GM10266 (cell line): ENCODE measurements around the gene LRP1.

Source experiments
- DNase-seq: peaks from one replicate; pipeline ENCODE4 v3.0.0; 2012; ENCODE audit errors: extremely low spot score
- TF ChIP-seq, protein P1 (sequence below): IDR thresholded peaks from 2 replicates; pipeline ENCODE4 v1.5.1; 2012; ENCODE audit warnings: mild to moderate bottlenecking, low read depth; ENCODE audit not compliant: control insufficient read depth, insufficient read depth; ENCODE audit errors: missing control alignments

The LRP1 gene

DNA sequence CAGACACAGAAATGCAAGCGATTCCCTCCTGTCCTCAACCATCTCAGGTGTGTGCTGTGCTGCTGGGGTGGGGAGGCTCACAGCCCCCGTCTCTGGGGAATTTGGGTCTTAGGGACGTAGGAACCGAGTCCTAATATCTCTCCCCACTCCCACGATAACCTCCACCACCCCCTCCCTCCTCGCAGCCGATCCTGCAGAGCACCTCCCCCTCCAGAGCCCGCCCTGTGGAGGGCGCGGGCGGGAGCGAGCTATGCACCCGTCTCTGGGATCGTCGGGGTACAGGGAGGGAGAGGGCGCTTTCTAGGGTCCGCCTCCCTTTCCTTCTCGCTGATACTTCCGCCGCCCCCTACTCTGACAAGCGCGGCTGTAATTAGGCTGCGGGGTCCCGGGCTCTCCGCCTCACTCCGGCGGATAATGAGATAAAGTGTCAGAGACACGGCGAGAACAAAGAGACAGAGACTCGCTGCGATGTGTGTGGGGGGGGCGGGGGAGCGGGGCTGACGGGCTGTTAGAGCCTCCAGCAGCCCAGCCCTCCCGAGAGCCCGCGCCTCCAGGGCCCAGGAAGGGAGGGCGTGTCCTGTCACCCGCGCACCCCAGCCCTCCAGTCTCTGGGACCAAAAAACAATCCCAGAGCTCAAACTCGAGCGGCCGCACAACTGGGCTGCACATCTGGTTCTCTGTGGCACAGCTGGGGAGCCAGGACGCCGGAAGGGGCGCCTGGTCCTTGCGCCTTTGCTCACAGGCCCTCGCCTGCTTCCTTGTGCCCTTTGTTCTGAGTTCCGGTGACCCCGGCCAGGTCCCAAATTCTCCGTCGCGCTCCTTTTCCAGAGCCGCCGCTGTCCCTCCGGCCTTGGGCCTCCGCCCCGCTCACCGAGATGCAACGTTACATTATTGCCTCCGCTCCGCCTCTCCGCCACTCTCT is 109.9 kb downstream of the LRP1 start:
- peak; percentile 32 for DNase-seq
- TF ChIP-seq, protein P1, sequence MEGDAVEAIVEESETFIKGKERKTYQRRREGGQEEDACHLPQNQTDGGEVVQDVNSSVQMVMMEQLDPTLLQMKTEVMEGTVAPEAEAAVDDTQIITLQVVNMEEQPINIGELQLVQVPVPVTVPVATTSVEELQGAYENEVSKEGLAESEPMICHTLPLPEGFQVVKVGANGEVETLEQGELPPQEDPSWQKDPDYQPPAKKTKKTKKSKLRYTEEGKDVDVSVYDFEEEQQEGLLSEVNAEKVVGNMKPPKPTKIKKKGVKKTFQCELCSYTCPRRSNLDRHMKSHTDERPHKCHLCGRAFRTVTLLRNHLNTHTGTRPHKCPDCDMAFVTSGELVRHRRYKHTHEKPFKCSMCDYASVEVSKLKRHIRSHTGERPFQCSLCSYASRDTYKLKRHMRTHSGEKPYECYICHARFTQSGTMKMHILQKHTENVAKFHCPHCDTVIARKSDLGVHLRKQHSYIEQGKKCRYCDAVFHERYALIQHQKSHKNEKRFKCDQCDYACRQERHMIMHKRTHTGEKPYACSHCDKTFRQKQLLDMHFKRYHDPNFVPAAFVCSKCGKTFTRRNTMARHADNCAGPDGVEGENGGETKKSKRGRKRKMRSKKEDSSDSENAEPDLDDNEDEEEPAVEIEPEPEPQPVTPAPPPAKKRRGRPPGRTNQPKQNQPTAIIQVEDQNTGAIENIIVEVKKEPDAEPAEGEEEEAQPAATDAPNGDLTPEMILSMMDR, result no peak

DNA sequence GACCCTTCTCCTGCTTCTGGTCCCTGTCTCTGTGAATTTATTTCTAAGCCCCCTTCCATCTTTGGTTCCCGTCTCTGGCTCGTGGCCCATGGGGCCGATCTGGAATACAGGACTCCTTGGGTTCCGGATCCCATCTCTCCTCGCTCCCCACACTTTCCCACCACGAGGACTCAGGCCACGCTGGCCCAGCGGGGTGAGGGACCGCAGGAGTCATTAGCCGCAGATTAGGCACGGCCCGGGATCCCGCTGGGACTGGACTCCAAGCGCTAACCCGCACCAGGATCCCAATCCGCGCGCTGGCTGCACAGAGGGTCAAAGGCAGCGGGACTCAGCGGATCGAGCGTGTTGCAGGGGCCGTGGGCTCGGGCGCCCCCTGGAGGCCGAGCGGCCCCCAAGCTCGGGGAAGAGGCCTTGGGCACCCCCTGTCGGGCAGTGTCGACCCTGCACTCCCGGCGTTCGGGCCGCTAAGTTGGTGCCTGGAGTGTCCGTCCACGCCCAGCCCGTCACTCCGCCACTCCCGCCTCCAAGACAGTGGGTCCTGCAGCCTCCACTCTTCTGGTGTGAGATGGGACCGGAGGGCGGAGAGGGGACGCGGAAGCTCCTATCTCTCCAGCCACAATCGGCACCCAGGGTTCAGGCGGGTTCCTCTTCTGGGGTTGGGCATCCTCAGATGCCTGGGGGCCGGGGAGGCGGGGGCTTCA is 110.7 kb downstream of the LRP1 start:
- TF ChIP-seq, protein P1, result peak; percentile 100
- peak; percentile 93 for DNase-seq

DNA sequence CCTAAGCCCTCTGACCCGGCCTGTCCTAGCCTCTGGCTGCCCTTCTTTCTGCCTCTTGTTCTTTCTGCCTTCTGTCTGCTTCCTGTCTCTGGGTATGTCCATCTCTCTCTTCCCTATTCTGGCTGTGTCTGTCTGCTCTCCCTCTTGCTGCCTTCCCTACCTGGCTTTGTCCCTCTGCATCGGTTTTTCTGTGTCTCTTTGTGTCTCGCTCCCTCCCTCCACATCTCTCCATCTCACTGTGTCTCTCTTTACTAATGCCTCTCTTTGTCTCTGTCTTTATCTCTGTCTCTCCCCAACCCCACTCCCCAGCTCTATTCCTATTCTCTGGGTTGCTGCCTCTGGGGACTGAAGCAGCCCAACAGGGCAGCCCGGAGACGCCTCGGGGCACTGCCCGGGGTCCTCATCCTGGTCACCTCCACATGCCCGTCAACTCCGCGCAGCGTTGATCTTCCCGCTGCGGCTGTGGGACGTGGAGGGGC is 111.3 kb downstream of the LRP1 start:
- DNase-seq, result peak; percentile 14
- TF ChIP-seq, protein P1, result no peak

DNA sequence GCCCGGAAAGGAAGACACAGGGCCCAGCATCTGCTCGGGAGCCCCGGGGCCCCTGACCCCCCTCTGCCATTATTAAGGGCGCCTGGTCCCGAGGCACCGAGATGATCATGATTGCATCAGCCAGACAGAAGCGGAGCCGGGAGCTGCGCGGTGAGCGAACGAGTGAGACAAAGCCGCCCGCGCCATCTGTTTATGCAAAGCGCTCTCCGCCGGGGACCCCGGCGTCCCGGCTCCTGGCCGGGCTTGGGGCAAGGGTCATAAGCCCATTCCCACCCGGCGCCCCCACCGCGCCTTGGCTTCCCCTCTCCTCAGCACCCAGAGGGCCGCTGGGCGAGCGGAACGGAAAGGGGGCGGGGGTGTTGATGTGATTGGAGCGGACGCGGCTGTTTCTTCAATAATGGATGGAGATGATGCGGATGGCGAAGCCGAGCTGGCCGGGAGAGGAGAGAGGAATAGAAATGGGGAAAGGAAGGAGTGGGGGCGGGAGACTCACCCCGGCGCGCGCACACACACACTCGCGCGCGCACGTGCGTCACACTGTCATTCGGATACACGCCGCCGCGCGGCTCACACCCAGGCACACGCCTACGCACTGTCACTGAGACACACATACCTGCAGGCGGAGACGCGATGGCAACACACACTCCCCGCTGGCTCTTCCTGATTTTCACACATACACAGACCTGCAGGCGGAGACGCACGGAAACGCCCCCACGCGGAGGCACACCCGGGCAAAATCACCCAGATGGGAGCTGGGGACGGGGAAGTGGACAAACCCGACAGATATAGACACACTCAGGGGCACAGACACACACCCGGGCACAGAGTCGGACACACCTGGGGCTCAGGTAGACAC is 112.0 kb downstream of the LRP1 start:
- peak; percentile 43 for DNase-seq
- TF ChIP-seq, protein P1, result no peak

DNA sequence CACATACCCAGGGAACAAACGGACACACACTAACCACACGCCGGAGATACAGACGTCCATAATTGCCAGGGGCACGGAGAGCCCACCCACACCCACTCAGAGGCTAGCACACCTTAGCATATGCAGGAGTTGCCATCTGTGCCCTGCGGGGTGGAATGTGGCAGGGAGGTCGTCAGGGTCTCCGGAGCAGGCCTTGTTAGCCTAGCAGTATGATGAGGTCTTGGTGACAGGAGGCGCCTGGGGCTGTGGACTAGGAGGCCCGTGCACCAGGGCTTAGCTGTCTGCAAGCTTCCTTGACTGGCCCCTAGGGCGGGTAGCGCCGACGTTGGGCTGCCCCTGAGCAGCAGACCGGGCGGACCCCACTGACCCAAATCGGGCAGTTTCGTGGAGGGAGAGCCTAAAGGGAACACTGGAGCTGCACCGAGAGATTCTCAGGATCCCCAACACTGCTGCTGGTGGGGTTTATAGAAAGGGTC is 112.7 kb downstream of the LRP1 start:
- peak; percentile 41 for DNase-seq
- TF ChIP-seq, protein P1, result no peak

DNA sequence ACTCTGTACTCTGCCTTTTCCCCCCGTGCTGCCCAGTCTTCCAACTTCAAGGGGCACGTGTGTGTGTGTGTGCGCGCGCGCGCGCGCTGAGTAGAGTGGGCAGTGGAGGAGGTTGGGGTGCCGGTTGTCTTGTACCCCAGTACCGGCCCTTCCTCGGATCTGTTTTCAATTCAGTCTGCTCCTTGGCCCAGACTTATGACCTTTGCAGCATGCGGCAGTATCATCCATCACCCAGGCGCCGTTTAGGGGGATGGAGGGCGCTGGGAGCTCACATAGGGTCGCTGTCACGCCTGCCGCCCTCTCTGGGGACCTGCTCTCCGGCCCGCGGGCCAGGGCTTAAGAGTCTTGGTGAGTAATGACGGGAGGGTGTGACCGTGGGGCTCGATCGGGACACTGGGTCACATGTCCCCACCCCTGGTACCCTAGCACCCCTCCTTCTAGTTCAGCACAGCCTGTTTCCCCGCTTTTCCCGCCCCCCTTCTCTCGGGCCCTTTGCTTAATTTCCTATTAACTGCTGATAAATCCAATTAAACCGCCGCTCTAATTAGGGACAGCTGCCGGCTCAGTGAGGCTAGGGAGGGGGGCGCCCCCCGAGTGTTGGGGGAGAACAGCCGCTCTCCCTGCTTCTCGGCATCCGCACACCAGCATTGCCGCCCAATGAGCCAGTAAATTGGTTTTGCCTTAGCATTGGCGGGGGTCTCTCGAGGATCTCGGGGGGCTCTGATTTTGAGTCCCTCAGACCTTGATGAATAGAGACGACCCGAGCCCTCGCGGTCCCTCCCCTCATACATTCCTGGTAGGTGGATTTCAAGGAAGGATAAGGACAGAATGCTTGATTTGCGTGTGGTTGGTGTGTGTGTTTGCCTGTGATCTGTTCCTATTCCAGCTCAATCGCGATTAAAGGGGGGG is 113.4 kb downstream of the LRP1 start:
- peak; percentile 20 for DNase-seq
- TF ChIP-seq, protein P1, result no peak
